ENCODE results near the gene THPO.

The THPO gene

GRCh38 chr3:184328516-184328915, 49.5 kb downstream of the THPO start:
- DNase-seq, result no peak

- no peak for DNase-seq
Measured at GRCh38 chr3:184327171-184327570, 50.8 kb downstream of the THPO start.

GRCh38 chr3:184325715-184326369, 52.2 kb downstream of the THPO start:
- DNase-seq, result no peak

GRCh38 chr3:184325269-184325668, 52.7 kb downstream of the THPO start:
- no peak for DNase-seq

- DNase-seq, result no peak
Measured at GRCh38 chr3:184323696-184324095, 54.3 kb downstream of the THPO start.

GRCh38 chr3:184322731-184323487, 55.1 kb downstream of the THPO start:
- DNase-seq, result no peak

All from DMS79 (cell line).